G401.6 (cell line): Measurements from ENCODE around the gene RPRD1A.
"Not testable (repeated sequence)": the region's sequence is repeated elsewhere in the genome, so short reads cannot be mapped to it uniquely, and the experiment has no call there.

Source experiments
- FAIRE-seq: peaks from 2 replicates; lab custom pipeline; 2012; peaks lifted over from hg19 to GRCh38; lab: Jason Lieb, UNC

Gene RPRD1A

GRCh38 chr18:36067055-36067957 is at the start of gene RPRD1A:
Gene RPRD1A, minus strand, starts transcription at chr18:36067559. Its CDS starts 155 bp downstream, at chr18:36067404.
- peak; percentile 97 for FAIRE-seq

DNA sequence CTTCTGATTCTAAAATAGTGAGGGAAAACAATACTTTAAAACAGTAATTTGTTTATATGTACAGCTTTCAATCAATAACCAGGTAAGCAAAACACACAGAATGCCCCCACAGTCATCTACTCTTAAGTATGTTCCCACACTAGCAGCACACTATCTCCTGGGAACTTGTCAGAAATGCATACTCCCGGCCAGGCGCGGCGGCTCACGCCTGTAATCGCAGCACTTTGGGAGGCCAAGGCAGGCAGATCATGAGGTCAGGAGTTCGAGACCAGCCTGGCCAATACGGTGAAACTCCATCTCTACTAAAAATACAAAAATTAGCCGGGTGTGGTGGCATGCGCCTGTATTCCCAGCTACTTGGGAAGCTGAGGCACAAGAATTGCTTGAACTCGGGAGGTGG is 49.4 kb upstream of the RPRD1A start:
- FAIRE-seq, result not testable (repeated sequence)

- FAIRE-seq, result no peak
These were observed 47.4 kb upstream of the RPRD1A start for GRCh38 chr18:36114738-36115137.

GRCh38 chr18:36114251-36114650 is 46.9 kb upstream of the RPRD1A start:
- no peak for FAIRE-seq

DNA sequence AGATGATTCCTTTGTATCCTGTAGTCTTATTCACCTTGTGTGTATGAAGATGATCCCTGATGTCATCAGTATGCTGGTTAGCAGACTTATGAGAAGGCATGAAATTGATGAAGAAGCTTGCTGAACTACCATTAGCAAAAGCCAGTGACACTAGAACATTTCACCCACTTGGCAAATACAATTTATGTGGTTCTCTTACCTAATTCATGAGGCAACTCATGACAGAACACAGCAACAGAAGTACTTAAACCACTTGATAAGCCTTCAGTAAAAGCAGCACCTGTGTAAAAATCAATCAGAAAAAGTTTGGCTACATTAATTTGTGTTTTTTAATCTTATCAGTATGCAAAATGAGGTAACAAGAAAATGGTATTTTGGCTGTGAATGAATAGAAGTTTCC is 44.9 kb upstream of the RPRD1A start:
- FAIRE-seq, result no peak

- peak; percentile 34 for FAIRE-seq
These were observed 42.4 kb upstream of the RPRD1A start for GRCh38 chr18:36109737-36110136.

GRCh38 chr18:36108601-36109000 is 41.2 kb upstream of the RPRD1A start:
- FAIRE-seq, result peak; percentile 21

GRCh38 chr18:36108196-36108595 is 40.8 kb upstream of the RPRD1A start:
- no peak for FAIRE-seq

GRCh38 chr18:36107477-36107876 is 40.1 kb upstream of the RPRD1A start:
- no peak for FAIRE-seq

DNA sequence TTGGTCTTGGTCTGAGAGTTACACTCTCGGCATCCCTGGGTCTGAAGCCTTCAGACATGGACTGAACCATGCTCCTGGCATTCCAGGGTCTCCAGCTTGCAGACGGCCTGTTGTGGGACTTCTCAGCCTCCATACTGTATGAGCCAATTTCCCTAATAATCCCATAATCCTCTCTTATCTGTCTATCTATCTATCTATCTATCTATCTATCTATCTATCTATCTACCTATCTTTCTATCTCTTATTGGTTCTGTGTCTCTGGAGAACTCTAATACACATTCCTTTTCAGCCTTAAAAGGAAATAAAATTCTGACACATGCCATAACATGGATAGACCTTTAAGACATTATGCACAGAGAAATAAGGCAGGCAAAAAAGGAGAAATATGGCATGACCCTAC is 37.4 kb upstream of the RPRD1A start:
- FAIRE-seq, result no peak

DNA sequence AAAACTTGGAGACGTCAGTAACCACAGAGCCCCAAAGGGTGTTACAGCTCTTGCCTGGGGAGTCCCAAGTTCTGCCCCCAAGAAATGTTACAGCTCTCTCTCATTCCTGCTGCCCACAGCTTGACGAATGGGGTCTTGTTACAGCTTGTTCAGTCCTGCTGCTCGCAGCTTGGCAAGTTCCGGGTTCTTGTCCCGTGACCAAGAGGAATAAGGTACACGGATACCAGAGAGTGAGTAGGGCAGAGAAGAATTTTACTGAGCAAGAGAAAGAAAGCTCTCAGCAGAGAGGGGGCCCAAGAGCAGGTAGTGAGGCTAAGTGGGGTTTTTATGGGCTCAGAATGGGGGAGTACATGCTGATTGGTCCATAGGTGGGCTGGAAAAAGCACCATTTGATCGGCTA is 34.6 kb upstream of the RPRD1A start:
- no peak for FAIRE-seq

- FAIRE-seq, result no peak
These were observed 32.0 kb upstream of the RPRD1A start for GRCh38 chr18:36099311-36099710.

DNA sequence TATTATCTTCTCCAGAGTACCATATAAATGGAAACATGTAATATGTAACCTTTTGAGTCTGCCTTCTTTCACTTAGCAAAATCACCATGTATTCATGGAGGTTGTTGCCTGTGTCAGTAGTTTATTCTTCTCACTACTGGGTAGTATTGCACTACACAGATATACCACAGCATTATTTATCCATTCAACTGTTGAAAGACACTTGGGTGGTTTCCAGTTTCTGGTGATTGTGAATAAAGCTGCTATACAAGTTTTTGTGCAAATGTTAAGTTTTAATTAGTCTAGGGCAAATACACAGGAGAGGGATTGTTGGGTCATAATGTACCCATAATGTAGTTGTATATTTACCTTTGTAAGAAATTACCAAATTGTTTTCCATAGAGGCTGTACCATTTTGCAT is 29.6 kb upstream of the RPRD1A start:
- FAIRE-seq, result no peak

DNA sequence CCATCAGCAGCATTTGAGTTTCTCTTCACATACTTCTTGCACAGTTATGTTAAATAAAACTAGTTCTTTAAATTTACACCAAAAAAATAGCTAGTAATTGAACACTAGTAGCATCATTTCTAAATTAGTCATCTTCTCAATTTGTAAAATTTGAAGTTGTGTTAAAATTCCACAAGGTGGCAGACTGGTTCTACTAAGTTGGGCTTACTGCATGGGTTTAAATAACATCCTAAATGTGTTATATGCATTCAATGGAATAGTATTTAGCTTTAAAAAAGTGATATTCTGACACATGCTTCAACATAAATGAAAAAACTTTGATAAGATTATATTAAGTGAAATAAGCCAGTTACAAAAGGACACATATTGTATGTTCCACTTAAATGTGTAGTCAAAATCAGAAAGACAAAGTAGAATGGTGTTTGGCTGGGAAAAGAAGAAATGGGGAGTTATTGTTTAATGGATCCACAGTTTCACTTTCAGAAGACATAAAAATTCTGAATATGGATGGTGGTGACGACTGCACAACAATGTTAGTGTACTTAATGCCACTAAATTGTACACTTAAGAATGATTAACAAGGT is 28.7 kb upstream of the RPRD1A start:
- peak; percentile 96 for FAIRE-seq

DNA sequence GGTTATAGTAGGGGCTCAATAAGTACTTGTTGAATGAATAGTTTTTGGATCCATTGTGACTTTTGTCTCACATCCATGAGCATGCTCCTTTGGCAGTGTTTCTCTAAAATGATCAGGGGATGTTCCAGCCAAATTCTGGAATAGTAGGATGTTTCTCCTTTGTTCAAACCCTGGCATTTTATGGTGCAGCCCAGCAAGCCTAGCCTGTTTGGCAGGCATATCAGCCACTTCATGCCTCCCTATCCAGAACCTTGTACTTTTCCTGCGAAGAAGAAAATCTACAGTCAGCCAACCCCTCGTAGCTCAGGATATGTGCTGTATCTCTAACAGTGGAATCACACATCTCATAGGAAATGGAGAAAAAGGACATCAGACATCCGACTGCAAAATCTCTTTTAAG is 27.1 kb upstream of the RPRD1A start:
- FAIRE-seq, result no peak

GRCh38 chr18:36092116-36092515 is 24.8 kb upstream of the RPRD1A start:
- not testable (repeated sequence) for FAIRE-seq

DNA sequence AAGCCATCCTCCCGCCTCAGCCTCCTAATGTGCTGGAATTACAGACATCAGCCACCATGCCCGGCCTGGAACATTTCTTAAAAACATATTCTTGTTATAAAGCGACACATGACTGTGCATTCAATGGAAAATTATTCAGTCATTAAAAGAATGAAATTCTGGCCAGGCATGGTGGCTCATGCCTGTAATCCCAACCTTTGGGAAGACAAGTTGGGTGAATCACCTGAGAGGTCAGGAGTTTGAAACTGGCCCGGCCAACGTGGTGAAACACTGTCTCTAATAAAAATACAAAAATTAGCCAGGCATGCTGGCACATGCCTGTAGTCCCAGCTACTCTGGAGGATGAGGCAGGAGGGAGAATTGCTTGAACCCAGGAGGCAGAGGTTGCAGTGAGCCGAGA is 21.6 kb upstream of the RPRD1A start:
- FAIRE-seq, result no peak

- no peak for FAIRE-seq
These were observed 20.9 kb upstream of the RPRD1A start for GRCh38 chr18:36088256-36088655.

DNA sequence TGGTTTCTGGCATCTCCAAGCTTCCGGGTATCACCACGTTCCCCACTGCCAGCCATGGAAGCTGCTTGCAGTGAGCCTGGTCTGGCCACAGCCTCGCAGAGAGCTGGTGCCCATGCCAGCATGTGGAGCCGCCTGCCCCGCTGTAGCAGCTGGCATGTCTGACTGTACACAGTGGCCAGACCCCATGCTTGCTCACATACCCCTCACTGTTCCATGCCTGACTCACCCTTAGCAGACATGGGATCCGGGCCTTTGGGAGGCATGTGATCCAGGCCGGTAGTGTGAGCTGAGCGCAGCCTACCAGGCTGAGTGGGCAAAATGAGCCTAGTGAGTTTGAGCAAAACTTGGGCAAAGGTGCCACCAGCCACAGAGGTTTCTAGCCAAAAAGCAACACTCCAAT is 18.8 kb upstream of the RPRD1A start:
- FAIRE-seq, result no peak

GRCh38 chr18:36085195-36085594 is 17.8 kb upstream of the RPRD1A start:
- FAIRE-seq, result no peak

DNA sequence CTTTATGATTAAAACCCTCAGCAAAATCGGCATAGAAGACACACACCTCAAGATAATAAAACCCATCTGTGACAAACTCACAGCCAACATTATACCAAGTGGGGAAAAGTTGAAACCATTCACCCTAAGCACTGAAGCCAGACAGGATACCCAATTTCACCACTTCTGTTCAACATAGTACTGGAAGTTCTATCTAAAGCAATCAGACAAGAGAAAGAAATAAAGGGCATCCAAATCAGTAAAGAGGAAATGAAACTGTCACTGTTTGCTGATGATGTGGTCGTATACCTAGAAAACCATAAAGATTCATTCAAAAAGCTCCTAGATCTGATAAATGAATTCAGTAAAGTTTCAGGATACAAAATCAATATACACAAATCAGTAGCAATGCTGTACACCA is 16.4 kb upstream of the RPRD1A start:
- FAIRE-seq, result no peak

DNA sequence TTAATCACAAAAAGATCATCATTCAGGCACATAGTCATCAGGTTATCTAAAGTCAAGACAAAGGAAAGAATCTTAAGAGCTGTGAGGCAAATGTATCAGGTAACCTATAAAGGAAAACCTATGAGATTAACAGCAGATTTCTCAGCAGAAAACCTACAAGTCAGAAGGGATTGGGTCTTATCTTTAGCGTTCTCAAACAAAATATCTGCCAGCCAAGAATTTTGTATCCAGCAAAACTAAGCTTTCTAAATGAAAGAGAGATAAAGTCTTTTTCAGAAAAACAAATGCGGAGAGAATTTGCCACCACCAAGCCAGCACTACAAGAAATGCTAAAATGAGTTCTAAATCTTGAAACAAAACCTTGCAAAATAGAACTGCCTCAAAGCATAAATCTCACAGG is 13.8 kb upstream of the RPRD1A start:
- FAIRE-seq, result not testable (repeated sequence)

- no peak for FAIRE-seq
These were observed 11.6 kb upstream of the RPRD1A start for GRCh38 chr18:36078751-36079529.
